Hindlimb muscle (tissue), 1 donor: ENCODE measurements around the gene ATP2B2. TPM values are rescaled to one million over a fixed set of nuclear protein-coding genes. Genes with fewer than 3 reads are reported as not detected.
"Not testable (repeated sequence)": the region's sequence is repeated elsewhere in the genome, so short reads cannot be mapped to it uniquely, and the experiment has no call there.

Source experiments
- DNase-seq: peaks from one replicate; pipeline ENCODE4 v3.0.0-alpha.2; 2013
- polyA plus RNA-seq: library from polyadenylated mRNA; unstranded; fragments of 120-200 nt; gene quantifications from one replicate; pipeline ENCODE4 v1.2.1, GENCODE V29; 2013; ENCODE audit not compliant: insufficient read length

Gene ATP2B2
- 7.1 TPM for polyA plus RNA-seq

DNA sequence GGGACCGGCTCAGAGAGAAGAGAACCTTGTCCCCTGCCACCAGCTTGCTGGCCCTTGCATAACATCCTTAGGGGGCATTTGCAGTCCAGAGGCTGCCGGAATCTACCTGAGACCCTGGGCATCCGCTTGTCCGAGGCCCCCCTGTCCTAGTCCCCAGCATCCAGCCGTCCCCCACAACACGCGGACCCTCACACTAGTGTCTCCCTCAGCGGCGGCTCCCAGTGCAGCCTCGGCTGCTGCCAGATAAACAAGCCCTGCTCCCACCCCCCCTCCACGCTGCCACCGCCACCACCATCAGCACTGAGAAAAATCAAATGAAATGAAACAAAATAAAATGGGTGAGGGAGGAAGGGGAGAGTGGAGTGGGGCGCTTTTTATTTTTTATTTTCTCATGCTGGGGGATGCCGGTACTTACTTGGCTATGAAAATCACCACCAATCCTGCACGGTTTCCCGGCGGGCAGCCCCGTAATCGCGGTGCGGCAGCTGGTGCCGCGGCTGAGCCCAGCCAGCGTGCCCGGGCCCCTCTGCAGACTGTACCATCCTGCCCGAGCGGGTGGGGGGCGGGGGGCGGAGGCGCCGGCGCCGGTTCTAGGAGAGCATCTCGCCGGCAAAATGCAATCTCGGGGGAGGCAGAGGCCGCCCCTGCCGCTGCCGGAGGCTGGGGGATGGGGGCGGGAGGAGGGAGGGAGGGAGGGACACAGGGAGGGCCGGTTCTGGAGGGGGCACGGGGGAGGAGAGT lies at the start of gene ATP2B2:
Gene ATP2B2 (minus strand): TSS at position 537 of the 741 bp plus-strand sequence. CDS start 56,043 bp downstream, outside the sequence.
- no peak for DNase-seq

DNA sequence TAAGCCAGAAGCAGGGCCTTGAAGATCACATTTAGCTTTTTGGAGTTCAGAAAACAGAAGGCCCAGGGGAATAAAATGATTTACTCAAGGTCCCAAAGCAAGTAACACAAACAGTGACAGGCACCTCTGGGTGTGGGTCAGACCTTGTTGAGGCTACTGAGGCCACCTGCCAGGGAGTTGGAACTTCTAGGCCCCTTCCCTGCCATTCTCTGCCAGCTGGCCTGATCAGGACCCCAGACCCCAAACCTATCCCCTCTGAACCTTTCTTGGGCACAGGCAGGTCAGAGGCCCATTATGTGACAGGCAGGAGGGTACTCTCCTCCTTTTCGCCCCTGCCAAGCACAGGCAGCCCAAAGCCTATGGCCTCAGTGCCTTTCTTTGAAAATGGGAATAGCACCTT lies 49.4 kb upstream of the ATP2B2 start:
- DNase-seq: no peak

- DNase-seq: no peak
Measured at GRCh38 chr3:10554236-10554611, 48.8 kb upstream of the ATP2B2 start.

- DNase-seq: no peak
Measured at GRCh38 chr3:10553591-10554235, 48.3 kb upstream of the ATP2B2 start.

DNA sequence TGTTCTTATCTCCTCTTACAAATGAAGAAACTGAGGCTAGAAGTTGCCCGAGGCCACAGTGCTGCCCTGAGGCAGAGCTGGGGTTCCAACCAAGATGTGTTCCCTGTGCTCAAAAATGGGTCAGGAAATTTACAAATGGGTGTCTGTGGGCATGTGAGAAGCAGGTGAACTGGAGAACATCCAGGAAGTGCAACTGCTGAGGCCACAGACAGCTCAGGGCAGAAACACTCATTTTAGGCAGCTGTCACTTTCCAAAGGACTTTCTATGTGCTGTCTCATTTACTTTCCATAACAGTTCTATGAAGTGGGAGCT lies 47.2 kb upstream of the ATP2B2 start:
- no peak for DNase-seq

DNA sequence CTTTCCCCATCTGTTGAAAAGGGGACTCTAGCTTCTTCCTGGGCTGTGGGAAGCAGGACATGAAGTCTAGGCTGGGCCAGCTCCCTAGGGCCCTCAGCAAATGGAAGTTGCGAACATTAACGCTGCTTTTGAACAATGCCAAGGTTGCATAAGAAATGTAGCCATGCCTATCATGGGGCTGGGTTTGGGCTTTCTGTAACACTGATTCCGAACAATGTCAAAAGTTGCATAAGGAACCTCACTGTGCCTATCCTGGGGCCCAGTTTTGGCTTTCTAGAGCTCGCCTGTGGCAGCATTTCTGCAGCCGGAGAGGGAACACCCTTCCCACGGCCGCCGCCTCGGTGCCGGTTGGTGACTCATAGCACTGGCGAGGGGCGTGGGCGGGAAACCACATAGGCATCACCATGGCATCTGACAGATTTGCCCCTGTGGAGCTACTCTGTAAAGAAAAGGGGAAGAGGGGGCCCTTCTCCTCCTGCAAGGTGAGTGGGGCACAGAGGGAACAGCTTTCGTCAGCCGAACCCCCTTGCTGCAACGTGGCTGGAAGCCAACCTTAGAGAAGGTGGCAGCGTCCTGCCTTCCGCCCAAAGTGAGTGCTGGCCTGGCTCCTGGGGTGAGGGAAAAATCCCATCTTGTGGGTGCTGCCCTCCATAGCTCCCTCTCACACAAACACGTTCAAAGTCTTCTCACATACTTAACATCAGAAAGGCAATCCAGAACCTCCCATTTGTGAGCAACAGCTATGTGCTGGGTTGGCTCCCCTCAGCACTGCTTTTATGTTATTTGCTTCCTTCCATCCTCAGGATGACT lies 46.6 kb upstream of the ATP2B2 start:
- no peak for DNase-seq

- DNase-seq: no peak
Measured at GRCh38 chr3:10551139-10551538, 45.8 kb upstream of the ATP2B2 start.

GRCh38 chr3:10550705-10551104 lies 45.3 kb upstream of the ATP2B2 start:
- no peak for DNase-seq

DNA sequence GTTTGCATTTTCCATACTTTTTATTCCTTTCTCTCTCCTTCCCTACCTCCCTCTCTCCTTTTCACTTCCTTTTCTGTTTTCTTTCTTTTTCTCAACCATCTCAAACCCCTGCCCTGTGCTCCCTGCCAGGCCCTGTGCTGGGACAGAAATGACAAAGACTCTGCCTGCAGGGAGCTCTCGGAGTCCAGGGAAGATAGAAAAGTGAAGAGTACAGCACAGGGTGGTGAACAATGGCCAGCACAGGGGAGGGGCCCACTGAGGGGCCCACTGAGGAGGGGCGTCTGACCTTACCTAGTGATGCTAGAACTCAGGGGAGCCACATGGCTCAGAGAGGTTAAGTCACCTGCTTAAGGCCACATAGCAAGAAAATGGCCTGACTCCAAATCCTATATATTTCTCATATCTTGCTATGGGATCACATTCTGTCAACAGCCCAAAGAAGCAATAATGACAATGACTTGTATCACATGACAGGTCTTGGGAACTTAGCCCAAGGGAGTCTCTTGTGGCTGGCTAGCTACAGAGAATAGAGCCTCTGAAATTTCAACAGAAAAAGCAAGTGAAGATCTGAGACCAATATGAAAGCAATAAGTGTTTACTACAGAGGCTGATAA lies 44.3 kb upstream of the ATP2B2 start:
- DNase-seq: no peak

GRCh38 chr3:10548992-10549391 lies 43.6 kb upstream of the ATP2B2 start:
- DNase-seq: no peak

DNA sequence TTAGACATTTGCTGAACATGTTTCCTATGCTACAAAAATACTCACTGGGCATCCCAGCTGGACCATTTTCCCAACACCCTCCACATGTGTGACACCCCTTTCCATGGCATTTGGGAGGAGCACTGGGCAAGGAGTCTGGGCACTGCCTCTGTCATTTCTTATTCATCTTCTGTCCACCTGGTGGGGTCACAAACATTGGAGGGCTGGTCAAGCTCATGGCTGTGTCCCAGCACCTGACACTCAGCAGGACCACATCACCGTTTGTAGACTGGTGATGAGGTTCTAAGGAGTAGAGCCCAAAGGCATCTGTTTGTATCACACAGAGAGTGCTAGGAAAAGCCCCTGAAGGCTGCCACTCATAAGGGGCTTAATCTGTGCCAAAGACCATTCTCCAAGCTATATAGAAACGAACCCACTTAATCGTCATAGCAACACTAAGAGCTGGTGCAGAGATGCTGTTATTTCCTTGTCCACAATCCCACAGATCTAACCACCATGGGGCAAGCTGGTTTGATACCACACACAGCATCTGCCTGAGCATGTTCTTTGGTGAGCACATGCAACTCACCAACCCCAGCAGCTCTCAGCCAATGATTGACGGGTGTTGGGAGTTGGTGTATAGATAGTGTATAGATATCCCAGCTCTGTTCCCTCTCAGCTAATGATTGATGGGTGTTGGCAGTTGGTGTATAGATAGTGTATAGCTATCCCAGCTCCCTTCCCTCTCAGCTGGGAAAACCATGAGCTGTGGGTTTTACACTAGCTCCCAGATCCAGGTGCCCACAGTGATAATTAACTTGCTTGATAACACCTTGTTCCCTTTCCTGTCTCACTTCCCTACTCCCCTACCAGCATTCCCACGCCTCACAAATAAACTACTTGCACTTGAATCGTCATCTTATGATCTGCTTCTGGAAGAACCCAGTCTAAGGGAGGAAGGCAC lies 42.7 kb upstream of the ATP2B2 start:
- no peak for DNase-seq

DNA sequence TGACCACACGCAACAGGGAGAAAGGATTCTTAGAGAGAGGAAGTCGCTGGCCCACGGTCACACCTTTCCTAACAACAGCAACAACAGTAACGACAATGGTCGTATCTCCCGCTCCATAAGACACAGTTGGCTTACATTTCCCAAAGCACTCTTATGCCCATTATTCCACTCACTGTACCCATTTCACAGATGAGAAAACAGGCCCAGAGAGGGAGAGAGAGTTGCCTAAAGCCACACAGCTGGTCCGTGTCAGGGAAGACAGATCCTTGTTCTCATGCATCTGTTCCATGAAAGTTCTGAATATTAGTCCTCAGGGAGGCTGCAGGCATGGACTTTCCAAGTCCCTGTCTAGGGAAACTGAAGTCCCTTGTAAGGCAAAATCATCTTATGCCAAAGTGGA lies 42.0 kb upstream of the ATP2B2 start:
- DNase-seq: no peak

GRCh38 chr3:10546820-10547263 lies 41.5 kb upstream of the ATP2B2 start:
- no peak for DNase-seq

- no peak for DNase-seq
Measured at GRCh38 chr3:10546181-10546624, 40.8 kb upstream of the ATP2B2 start.

DNA sequence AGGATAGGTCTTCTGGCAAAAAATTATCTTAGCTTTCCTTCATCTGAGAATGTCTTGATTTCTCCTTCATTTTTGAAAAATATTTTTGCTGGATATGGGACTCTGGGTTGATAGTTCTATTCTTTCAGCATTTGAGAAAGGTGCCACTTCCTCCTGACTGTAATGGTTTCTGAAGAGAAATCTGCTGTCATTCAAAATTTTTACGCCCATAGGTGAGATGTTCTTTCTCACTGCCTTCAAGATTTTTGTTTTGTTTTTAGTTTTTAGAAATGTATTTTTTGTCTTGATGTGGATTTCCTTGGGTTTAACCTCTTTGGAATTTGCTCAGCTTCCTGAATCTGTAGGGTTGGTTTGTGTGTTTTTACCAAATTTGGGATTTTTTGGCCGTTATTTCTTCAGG lies 37.1 kb upstream of the ATP2B2 start:
- DNase-seq: no peak

- DNase-seq: not testable (repeated sequence)
Measured at GRCh38 chr3:10540347-10540746, 35.0 kb upstream of the ATP2B2 start.

- no peak for DNase-seq
Measured at GRCh38 chr3:10534066-10534465, 28.7 kb upstream of the ATP2B2 start.

- DNase-seq: no peak
Measured at GRCh38 chr3:10533737-10534023, 28.3 kb upstream of the ATP2B2 start.

DNA sequence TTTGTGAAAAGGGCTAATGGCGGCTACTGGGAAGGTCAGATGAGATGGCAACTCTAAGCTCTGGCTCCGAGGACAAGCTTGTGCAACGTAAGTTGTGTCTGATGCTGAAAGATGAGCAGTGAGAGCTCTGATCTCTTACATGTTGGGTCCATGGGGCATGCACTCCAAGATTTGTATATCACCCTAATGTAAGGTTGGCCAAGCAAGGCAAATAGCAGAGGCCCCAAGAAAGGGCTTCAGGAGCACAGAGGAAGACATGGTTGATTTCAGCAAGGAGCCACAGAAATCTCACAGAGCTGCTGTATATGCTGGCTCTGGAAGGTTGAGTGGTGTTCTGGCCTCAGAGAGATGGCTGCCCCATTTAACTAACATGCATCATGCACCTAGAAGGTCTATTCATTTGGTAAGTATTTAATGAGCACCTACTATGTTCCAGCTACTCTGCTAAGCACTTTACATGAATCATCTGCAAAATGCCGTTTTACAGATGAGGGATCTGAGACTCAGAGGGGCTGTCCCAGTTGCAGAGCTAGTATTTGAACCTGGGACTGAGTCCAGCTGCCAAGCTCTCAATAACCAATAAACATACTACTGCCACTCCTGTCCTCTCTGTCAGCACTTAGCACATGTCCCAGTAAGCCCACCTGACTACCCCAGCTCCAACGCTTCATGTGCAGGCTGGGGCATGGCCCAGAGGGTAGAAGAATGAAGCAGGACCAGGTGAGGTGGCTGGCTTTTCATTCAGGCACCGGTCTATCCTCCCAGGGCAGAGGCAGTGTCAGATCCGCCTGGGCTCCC lies 27.8 kb upstream of the ATP2B2 start:
- no peak for DNase-seq

DNA sequence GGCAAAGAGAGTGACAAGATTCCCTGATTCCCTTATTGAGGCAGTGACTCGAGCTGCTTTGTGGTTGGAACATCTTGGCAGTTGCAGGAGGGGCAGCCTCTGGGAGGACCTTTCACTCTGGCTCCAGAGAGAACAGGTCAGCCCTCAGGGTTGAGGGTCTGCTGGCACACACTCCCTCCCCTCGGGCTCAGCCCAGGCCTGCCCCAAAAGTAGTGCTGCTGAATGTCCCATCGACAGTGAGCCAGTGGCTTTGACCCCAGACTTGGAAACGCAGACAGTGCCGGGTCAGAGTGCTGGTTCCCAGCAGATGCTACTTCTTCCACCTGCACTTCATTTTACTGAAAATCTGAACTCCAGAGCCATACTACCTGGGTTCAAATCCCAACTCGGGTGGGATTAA lies 25.6 kb upstream of the ATP2B2 start:
- no peak for DNase-seq

- DNase-seq: no peak
Measured at GRCh38 chr3:10530241-10530640, 24.9 kb upstream of the ATP2B2 start.
